ENCODE data around the gene NPAS3.
"Not testable (repeated sequence)": the region's sequence is repeated elsewhere in the genome, so short reads cannot be mapped to it uniquely, and the experiment has no call there.

Gene NPAS3

GRCh38 chr14:33088274-33088673 lies 149.6 kb downstream of the NPAS3 start:
- not testable (repeated sequence) for DNase-seq

- no peak for DNase-seq
Measured at GRCh38 chr14:33098016-33098415, 159.3 kb downstream of the NPAS3 start.

GRCh38 chr14:33103489-33103888 lies 164.8 kb downstream of the NPAS3 start:
- DNase-seq = no peak

- no peak for DNase-seq
Measured at GRCh38 chr14:33103966-33104365, 165.3 kb downstream of the NPAS3 start.

GRCh38 chr14:33110737-33111443 lies 172.2 kb downstream of the NPAS3 start:
- DNase-seq = no peak

- DNase-seq = no peak
Measured at GRCh38 chr14:33114331-33114730, 175.7 kb downstream of the NPAS3 start.

- DNase-seq = no peak
Measured at GRCh38 chr14:33118668-33119067, 180.0 kb downstream of the NPAS3 start.

GRCh38 chr14:33120341-33120740 lies 181.7 kb downstream of the NPAS3 start:
- no peak for DNase-seq

- DNase-seq = no peak
Measured at GRCh38 chr14:33120966-33121365, 182.3 kb downstream of the NPAS3 start.

- no peak for DNase-seq
Measured at GRCh38 chr14:33123281-33123680, 184.6 kb downstream of the NPAS3 start.

GRCh38 chr14:33126433-33126832 lies 187.8 kb downstream of the NPAS3 start:
- no peak for DNase-seq

- DNase-seq = no peak
Measured at GRCh38 chr14:33127531-33127930, 188.9 kb downstream of the NPAS3 start.

GRCh38 chr14:33131801-33132200 lies 193.1 kb downstream of the NPAS3 start:
- no peak for DNase-seq

- DNase-seq = no peak
Measured at GRCh38 chr14:33134162-33134561, 195.5 kb downstream of the NPAS3 start.

- DNase-seq = no peak
Measured at GRCh38 chr14:33134975-33135374, 196.3 kb downstream of the NPAS3 start.

GRCh38 chr14:33150666-33151428 lies 212.2 kb downstream of the NPAS3 start:
- no peak for DNase-seq

GRCh38 chr14:33163109-33163508 lies 224.4 kb downstream of the NPAS3 start:
- no peak for DNase-seq

GRCh38 chr14:33163600-33163999 lies 224.9 kb downstream of the NPAS3 start:
- DNase-seq = no peak

- DNase-seq = no peak
Measured at GRCh38 chr14:33165144-33165925, 226.7 kb downstream of the NPAS3 start.

GRCh38 chr14:33165926-33166289 lies 227.2 kb downstream of the NPAS3 start:
- DNase-seq = no peak

- no peak for DNase-seq
Measured at GRCh38 chr14:33175951-33176350, 237.3 kb downstream of the NPAS3 start.

GRCh38 chr14:33184587-33184986 lies 245.9 kb downstream of the NPAS3 start:
- no peak for DNase-seq

- DNase-seq = no peak
Measured at GRCh38 chr14:33186656-33187055, 248.0 kb downstream of the NPAS3 start.

- DNase-seq = no peak
Measured at GRCh38 chr14:33188880-33189279, 250.2 kb downstream of the NPAS3 start.
